NCI-H345 treated with DMSO at 0.1 percent for 48 hours (cell line): ENCODE measurements around the gene CFAP77.

ENCODE experiments used
- DNase-seq: peaks from one replicate; lab custom pipeline; 2025; ENCODE audit not compliant: unreplicated experiment; lab: John Stamatoyannopoulos, UW

The CFAP77 gene

GRCh38 chr9:132407196-132407595, 2.8 kb upstream of the CFAP77 start:
- DNase-seq = no peak

- DNase-seq = no peak
Measured at GRCh38 chr9:132408521-132408920, 1.5 kb upstream of the CFAP77 start.

GRCh38 chr9:132410642-132411041, 631 bp downstream of the CFAP77 start:
- DNase-seq = no peak

- DNase-seq = peak; percentile 80
Measured at GRCh38 chr9:132411091-132411508, 1.1 kb downstream of the CFAP77 start.

- DNase-seq = no peak
Measured at GRCh38 chr9:132412089-132412488, 2.1 kb downstream of the CFAP77 start.

GRCh38 chr9:132413926-132414325, 3.9 kb downstream of the CFAP77 start:
- DNase-seq = no peak

GRCh38 chr9:132414731-132415130, 4.7 kb downstream of the CFAP77 start:
- no peak for DNase-seq

- DNase-seq = no peak
Measured at GRCh38 chr9:132415181-132415580, 5.2 kb downstream of the CFAP77 start.

GRCh38 chr9:132418726-132419363, 8.8 kb downstream of the CFAP77 start:
- no peak for DNase-seq

GRCh38 chr9:132422574-132422973, 12.6 kb downstream of the CFAP77 start:
- DNase-seq = no peak

GRCh38 chr9:132423503-132423902, 13.5 kb downstream of the CFAP77 start:
- DNase-seq = no peak

GRCh38 chr9:132424857-132425674, 15.1 kb downstream of the CFAP77 start:
- no peak for DNase-seq

GRCh38 chr9:132425675-132426062, 15.7 kb downstream of the CFAP77 start:
- no peak for DNase-seq

- no peak for DNase-seq
Measured at GRCh38 chr9:132426639-132427414, 16.8 kb downstream of the CFAP77 start.

GRCh38 chr9:132430998-132431397, 21.0 kb downstream of the CFAP77 start:
- DNase-seq = no peak

GRCh38 chr9:132434881-132435280, 24.9 kb downstream of the CFAP77 start:
- no peak for DNase-seq

- no peak for DNase-seq
Measured at GRCh38 chr9:132439153-132439552, 29.1 kb downstream of the CFAP77 start.

GRCh38 chr9:132440735-132441134, 30.7 kb downstream of the CFAP77 start:
- no peak for DNase-seq

- no peak for DNase-seq
Measured at GRCh38 chr9:132441404-132441803, 31.4 kb downstream of the CFAP77 start.

GRCh38 chr9:132443951-132444607, 34.1 kb downstream of the CFAP77 start:
- DNase-seq = peak; percentile 63

GRCh38 chr9:132446887-132447286, 36.9 kb downstream of the CFAP77 start:
- no peak for DNase-seq
